ENCODE measurements around the gene NCDN.
A peak's percentile ranks its signal among the peaks of the same experiment; 100 is the strongest.

The NCDN gene

DNA sequence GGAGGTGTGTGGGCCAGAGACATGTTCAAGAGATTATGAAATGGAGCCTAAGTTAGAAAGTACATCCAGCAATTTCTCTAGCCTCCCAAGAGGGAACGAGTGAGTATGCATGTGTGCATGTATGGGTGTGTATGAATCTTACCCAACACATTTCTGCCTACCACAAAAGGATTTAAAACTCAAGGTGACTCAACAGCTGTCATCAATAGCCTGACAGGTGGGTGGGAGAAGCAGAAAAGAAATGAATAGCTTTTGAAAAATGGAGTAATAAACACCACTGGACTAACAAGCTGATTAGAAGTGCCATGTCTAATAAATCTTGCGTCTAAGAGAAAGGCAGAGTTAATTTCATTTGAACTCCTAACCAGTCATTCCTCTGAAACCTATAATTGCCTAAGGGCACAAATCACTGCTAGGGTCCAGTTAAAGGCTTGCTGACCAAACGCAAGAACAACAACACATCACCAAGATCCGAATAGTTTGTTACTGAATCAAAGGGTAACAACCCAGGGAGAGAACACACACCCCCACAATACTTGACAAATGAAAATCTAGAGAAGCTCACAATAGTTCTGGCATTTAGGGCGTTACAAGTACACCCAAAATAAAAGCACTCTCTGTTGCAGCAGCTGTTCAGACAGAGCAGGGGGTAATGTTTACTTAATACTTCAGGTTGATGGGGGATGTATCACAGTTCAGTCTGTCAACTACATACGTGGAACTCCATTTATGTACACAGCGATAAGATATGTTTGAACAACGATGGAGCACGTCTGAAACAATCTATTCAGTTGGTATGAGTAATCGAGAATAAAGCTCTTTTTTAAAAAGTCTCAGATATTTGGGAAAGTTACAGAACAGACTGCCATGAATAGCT lies 1.8 kb upstream of the NCDN start:
- peak; percentile 58 for DNase-seq

DNA sequence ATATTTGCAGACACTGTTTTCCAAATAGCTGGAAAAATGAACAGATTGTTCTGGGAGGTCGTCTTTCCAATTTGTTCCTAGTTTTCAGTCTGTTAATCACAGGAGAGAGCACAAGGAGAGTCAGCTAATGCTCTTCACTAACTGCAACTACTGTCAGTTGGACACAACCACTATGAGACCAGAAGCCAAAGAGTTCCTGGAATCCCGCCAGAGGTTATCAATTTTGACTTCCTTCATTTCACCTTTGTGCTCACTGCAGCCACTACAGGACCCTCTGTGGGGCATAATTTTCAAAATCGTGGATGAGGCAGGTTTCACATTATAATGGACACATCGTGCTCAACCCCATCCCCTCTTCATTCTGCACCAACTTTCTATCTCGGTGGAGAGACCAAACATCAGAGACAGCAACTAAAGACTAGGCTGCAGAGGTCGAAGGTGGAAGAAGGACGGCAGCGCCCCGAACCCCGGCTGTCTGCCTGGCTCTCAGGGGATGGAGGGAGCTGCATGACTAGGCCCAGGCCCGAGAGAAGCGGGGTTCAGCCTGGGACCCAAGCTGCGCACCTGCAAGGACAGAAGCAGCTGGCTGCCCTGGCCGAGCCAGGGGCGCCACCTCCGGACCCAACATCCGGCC lies 998 bp upstream of the NCDN start:
- DNase-seq = no peak

- no peak for DNase-seq
These were observed 435 bp upstream of the NCDN start, which contains the start of gene KIAA0319L for GRCh38 chr1:35557118-35557610. TSS of gene KIAA0319L (minus strand) at chr1:35557403. CDS start at chr1:35554491, 2,912 bp downstream.

DNA sequence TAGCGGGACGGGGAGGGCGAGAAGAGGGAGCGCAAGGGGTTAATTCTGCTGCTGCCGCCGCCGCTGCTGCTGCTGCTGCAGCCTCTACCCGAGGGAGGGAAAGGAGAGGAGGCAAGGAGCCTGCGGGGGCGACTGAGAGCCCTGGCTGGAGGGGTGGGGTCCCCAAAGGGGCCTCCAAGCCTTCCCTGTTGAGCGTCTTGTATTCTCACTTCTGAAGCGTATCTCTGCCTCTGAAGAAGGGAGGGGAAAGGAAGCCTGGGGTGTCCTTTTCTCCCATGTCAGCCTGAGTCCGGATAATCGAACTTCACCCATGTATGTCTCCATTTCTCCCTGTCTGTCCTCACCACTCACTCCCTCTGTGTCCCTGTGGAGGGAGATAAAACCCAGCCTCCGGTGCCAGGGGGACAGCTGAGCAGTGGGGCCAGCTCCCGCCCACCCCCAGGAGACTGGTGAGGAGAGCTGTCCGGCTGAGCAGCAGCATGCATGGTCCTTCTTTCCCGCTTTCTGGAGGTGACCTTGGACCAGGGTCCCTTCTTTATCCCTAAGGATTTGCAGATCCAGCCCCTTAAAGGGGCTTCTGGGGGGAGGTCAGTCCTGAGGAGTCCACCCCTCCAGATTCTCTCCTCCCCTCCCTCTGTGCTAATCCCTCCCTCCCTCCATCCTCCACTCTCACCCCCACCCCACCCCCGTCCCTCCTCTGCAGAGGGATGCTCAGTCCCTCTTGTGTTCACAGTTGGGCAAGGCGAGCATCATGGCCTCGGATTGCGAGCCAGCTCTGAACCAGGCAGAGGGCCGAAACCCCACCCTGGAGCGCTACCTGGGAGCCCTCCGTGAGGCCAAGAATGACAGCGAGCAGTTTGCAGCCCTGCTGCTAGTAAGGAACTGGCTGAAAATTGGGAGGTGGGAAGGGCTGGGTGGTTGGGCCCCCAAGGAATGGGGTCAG lies 1.0 kb downstream of the NCDN start:
- no peak for DNase-seq

- DNase-seq = no peak
These were observed 1.8 kb downstream of the NCDN start for GRCh38 chr1:35559317-35559944.

DNA sequence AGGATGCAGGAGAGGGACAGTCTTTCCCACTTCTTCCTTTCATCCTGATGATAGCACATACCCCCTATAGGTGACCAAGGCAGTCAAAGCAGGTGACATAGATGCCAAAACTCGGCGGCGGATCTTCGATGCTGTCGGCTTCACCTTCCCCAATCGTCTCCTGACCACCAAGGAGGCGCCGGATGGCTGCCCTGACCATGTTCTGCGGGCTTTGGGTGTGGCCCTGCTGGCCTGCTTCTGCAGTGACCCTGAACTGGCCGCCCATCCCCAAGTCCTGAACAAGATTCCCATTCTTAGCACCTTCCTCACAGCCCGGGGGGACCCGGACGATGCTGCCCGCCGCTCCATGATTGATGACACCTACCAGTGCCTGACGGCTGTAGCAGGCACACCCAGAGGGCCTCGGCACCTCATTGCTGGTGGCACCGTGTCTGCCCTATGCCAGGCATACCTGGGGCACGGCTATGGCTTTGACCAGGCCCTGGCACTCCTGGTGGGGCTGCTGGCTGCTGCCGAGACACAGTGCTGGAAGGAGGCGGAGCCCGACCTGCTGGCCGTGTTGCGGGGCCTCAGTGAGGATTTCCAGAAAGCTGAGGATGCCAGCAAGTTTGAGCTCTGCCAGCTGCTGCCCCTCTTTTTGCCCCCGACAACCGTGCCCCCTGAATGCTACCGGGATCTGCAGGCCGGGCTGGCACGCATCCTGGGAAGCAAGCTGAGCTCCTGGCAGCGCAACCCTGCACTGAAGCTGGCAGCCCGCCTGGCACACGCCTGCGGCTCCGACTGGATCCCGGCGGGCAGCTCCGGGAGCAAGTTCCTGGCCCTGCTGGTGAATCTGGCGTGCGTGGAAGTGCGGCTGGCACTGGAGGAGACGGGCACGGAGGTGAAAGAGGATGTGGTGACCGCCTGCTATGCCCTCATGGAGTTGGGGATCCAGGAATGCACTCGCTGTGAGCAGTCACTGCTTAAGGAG lies 2.9 kb downstream of the NCDN start:
- no peak for DNase-seq

- no peak for DNase-seq
These were observed 3.8 kb downstream of the NCDN start for GRCh38 chr1:35561297-35561971.

DNA sequence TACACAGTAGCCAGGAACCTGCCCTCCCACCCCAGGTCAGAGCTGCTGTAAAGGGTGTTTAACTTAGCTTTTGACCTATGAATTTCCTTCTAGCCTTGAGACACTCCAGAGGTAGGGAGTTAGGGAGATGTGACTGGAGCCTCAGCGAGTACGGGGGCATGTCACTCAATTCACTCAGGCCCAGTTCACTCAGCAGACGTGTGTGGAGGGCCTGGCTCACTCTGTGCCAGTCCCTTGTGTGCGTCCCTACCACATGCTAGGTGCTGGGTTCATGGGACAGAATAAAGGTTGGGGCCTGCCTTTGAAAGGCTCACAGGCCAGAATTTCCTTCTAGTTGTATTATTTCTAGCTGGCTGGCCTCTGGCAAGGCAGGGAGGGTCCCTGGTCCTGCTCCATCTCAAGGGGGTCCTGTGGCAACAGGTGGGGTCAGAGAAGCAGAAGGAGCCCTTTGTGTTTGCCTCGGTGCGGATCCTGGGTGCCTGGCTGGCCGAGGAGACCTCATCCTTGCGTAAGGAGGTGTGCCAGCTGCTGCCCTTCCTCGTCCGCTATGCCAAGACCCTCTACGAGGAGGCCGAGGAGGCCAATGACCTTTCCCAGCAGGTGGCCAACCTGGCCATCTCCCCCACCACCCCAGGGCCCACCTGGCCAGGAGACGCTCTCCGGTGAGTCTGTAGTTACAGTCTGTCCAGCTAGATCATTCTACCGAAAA lies 4.5 kb downstream of the NCDN start:
- no peak for DNase-seq

DNA sequence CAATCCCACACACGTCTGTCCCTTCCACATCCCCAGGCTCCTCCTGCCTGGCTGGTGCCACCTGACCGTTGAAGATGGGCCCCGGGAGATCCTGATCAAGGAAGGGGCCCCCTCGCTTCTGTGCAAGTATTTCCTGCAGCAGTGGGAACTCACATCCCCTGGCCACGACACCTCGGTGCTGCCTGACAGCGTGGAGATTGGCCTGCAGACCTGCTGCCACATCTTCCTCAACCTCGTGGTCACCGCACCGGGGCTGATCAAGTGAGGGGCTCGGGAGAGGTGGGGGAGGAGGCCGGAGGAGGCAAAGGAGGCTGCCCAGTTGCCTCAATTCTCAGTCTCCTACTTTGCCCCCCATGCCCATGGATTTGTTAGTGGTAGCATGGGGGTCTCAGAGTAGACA lies 5.6 kb downstream of the NCDN start:
- no peak for DNase-seq

DNA sequence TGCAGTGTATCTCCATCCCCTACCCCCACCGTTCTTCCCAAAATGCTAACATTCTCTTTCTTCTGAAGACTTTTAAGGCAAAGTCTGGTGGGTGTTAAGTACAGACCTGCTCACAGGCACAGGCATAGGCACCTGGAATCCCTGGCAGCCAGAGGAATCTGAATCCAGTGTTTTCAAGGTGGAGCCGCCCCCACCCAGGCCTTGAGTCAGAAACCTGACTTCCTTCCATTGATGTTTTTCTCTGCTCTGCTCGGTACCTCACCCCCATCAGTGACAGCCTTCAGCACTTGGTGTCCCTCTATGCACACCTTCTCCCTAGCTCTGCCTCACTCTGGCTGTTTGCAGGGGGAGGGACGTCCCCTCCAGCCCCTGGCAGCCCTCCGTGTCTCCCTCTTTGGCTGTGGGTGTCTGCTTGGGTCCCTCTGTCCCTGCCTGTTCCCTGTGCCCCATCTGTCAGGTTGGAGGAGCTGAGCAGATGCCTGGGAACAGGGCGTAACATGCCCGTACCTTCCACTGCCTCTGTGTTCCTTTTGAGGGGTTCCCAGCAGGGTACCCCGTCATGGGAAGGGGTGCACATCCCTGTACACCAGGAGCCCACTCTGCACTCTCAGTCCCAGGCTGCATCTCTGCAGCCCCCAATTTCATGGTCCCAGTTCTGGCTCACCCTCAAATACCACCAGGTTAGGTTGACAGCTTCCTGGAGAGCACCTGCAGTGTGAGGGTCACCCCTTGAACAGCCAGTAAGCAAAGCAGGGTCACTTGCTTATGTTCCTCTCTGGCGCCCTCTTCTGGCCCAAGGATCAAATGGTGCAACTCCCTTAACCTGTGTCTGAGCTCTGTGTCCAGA lies 6.7 kb downstream of the NCDN start:
- peak; percentile 64 for DNase-seq

DNA sequence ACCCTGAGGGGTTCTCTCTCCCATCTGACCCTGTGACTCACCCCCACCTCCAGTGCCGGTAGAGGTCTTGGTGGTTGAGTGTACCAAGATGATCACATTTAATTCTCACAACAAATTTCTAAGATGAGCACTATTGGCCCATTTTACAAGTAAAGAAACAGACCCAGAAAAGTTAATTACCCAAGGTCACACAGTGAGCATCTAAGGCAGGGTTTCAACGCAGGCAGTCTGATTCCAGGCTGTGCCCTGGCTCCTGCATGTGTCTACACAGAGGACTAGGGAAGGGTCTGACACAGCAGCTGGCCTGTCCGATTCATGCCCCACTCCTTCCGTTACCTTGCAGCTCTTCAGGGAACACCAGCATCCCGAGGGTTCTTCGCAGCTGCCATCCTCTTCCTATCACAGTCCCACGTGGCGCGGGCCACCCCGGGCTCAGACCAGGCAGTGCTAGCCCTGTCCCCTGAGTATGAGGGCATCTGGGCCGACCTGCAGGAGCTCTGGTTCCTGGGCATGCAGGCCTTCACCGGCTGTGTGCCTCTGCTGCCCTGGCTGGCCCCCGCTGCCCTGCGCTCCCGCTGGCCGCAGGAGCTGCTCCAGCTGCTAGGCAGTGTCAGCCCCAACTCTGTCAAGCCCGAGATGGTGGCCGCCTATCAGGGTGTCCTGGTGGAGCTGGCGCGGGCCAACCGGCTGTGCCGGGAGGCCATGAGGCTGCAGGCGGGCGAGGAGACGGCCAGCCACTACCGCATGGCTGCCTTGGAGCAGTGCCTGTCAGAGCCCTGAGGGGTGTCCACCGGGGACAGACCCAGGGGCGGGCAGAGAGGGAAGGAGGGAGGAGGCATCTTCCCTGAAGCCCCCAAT lies 7.5 kb downstream of the NCDN start:
- no peak for DNase-seq

GRCh38 chr1:35565742-35566133 lies 8.1 kb downstream of the NCDN start:
- no peak for DNase-seq

DNA sequence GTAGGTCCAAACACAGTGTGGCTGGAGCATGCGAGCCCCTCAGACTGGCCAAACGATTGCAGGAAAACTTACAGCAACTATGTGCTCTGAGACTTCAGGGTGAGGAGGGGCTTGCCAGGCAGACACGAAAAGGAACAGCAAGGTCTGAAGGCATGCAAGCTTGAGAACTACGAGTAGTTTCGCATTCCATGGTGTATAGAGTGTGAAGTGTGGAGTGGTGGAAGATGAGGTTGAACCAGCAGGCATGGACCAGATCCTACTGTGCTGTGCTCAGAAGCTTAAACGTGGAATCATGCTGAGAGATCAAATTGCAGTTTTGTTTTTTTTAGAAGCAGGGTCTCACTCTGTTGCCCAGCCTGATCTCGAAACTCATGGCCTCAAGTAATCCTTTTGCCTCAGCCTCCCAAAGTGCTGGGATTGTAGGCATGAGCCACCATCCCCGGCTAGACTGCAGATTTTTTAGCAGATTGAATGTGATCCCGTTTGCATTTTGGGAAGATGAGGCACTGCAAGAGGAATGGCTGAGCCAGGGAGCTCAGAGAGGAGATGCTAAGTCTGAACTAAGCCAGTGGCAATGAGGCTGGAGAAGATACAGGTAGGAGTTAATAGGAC lies 10.5 kb downstream of the NCDN start:
- DNase-seq = no peak

GRCh38 chr1:35568975-35569395 lies 11.4 kb downstream of the NCDN start:
- DNase-seq = peak; percentile 61

DNA sequence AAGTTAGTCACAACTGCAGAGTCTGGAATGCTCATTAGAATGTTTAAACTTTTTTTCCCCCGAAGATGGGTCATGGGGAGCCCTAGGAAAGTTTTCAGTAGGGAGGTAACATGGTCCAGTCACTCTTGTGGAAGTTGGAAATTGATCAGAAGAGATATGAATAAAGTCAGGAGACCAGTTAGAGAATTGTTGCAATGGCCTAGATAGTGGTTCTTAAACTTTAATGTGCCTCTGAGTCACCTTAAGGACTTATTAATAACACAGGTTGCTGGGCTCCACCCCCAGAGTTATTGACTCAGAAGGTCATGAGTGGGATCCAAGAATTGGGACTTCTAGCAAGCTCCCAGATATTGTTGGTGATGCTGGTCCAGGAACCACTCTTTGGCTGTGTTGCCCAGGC lies 12.3 kb downstream of the NCDN start:
- DNase-seq = no peak

- no peak for DNase-seq
These were observed 13.1 kb downstream of the NCDN start for GRCh38 chr1:35570589-35571137.

- DNase-seq = no peak
These were observed 13.7 kb downstream of the NCDN start for GRCh38 chr1:35571263-35571662.

Measured in fibroblast of skin of abdomen (primary cell).